ENCODE results near the gene GK2.

GK2 gene

GRCh38 chr4:79381161-79381560 is 26.9 kb downstream of the GK2 start (continued):
- no peak for TF ChIP-seq ZNF473 (tag by site-specific recombination; IDR thresholded peaks at IDR 0.05)
- TF ChIP-seq ZNF24 (tag by site-specific recombination; IDR thresholded peaks at IDR 0.05), result no peak

GRCh38 chr4:79370026-79370425 is 38.0 kb downstream of the GK2 start:
- POLR2A ChIA-PET, result no interaction called here
- H3K9me3 ChIP-seq (ENCODE audit: control insufficient read depth, insufficient read depth, low read depth, low read length), result no peaks in the 10 kb centered on the region

GRCh38 chr4:79367096-79367495 is 40.9 kb downstream of the GK2 start:
- no peaks in the 10 kb centered on the region for H3K9me3 ChIP-seq (ENCODE audit: control insufficient read depth, insufficient read depth, low read depth, low read length)
- H3K27ac ChIP-seq (ENCODE audit: extremely low read depth, low read depth, low read length), result no peak overlapping the region
- no peak for TF ChIP-seq ZNF138 (tag by site-specific recombination; IDR thresholded peaks at IDR 0.05; ENCODE audit: borderline replicate concordance)
- TF ChIP-seq ZBTB26 (tag by site-specific recombination; optimal IDR thresholded peaks at IDR 0.05), result no peak
- TF ChIP-seq PATZ1 (tag by site-specific recombination; IDR thresholded peaks at IDR 0.05), result no peak
- no peak for TF ChIP-seq SETDB1 (IDR thresholded peaks at IDR 0.05; ENCODE audit: insufficient read length, low read length)
- TF ChIP-seq ZBTB10 (tag by site-specific recombination; IDR thresholded peaks at IDR 0.05), result no peak
- TF ChIP-seq ZBTB48 (tag by site-specific recombination; IDR thresholded peaks at IDR 0.05), result no peak
- H3K4me1 ChIP-seq (ENCODE audit: control insufficient read depth, insufficient read depth, low read length), result no peaks in the 10 kb centered on the region
- H3K36me3 ChIP-seq (ENCODE audit: control insufficient read depth in 2 of 2, insufficient read depth in 1 of 2, low read length in 2 of 2), result no peaks in the 10 kb centered on the region
- ChIA-PET POLR2A (no interaction called here), CTCF (interaction anchor here (0.6 kb wide), 1 partner anchor 209 kb away, joined by 4 read pairs; no protein-coding TSS in a partner anchor)
- no peak overlapping the region for H3K4me3 ChIP-seq (ENCODE audit: low read depth, low read length)

More at GRCh38 chr4:79370026-79370425, 38.0 kb downstream of the GK2 start:
- H3K27ac ChIP-seq (ENCODE audit: extremely low read depth, low read depth, low read length), result no peak overlapping the region
- no peak for TF ChIP-seq TCF7L2 (IDR thresholded peaks at IDR 0.05; ENCODE audit: borderline replicate concordance, low read depth, low read length)
- no peak for TF ChIP-seq ZNF184 (tag by site-specific recombination; IDR thresholded peaks at IDR 0.05)
- TF ChIP-seq ZNF544 (tag by site-specific recombination; IDR thresholded peaks at IDR 0.05), result no peak
- no peak for TF ChIP-seq REST (tag by site-specific recombination; IDR thresholded peaks at IDR 0.05)
- no peak for TF ChIP-seq ZNF350 (tag by site-specific recombination; IDR thresholded peaks at IDR 0.05)
- TF ChIP-seq ZNF223 (tag by site-specific recombination; IDR thresholded peaks at IDR 0.05), result no peak
- TF ChIP-seq ZNF600 (tag by site-specific recombination; IDR thresholded peaks at IDR 0.05), result no peak
- no peak for TF ChIP-seq HIC1 (tag by site-specific recombination; IDR thresholded peaks at IDR 0.05)
- TF ChIP-seq ZNF777 (tag by site-specific recombination; IDR thresholded peaks at IDR 0.05; ENCODE audit: borderline replicate concordance), result no peak
- no peak for TF ChIP-seq ZNF571 (tag by site-specific recombination; IDR thresholded peaks at IDR 0.05)
- TF ChIP-seq ZNF660 (tag by site-specific recombination; IDR thresholded peaks at IDR 0.05), result no peak
- CTCF ChIA-PET, result no interaction called here
- no peaks in the 10 kb centered on the region for H3K4me1 ChIP-seq (ENCODE audit: control insufficient read depth, insufficient read depth, low read length)
- H3K4me3 ChIP-seq (ENCODE audit: low read depth, low read length), result no peak overlapping the region
- H3K36me3 ChIP-seq (ENCODE audit: control insufficient read depth in 2 of 2, insufficient read depth in 1 of 2, low read length in 2 of 2), result no peaks in the 10 kb centered on the region

Data from HEK293 (cell line).